Vagina (tissue), 2 donors: ENCODE results near the gene RNF112. TPM values are rescaled to one million over a fixed set of nuclear protein-coding genes. Genes with fewer than 3 reads are reported as not detected.
"Not testable (repeated sequence)": the region's sequence is repeated elsewhere in the genome, so short reads cannot be mapped to it uniquely, and the experiment has no call there.

ENCODE experiments used
- DNase-seq, 2 donors: peaks; one replicate each; pipeline ENCODE4 v3.0.0-alpha.2; 2017; ENCODE audit errors: extremely low spot score in 2 of 2
- H3K27ac ChIP-seq: fragments of 200-600 bp; sonication (generic); one replicate; pipeline ENCODE4 v1.5.1; 2019
- H3K27me3 ChIP-seq: fragments of 200-600 bp; sonication (generic); one replicate; pipeline ENCODE4 v1.5.1; 2019
- H3K36me3 ChIP-seq, 2 donors: fragments of 200-600 bp; sonication (generic); one replicate each; pipeline ENCODE4 v1.5.1; 2017 to 2019
- H3K4me1 ChIP-seq: fragments of 200-600 bp; sonication (generic); one replicate; pipeline ENCODE4 v1.5.1; 2019
- H3K4me3 ChIP-seq, 2 donors: fragments of 200-600 bp; sonication (generic); 1 replicate in 1 of 2; 2 replicates in 1 of 2; pipeline ENCODE4 v1.5.1; 2016 to 2019
- H3K9me3 ChIP-seq: fragments of 200-600 bp; sonication (generic); one replicate; pipeline ENCODE4 v1.5.1; 2019
- CTCF ChIP-seq, 3 experiments: fragments of 450-650 bp in 2 of 3; fragments of 200-600 bp in 1 of 3; sonication (generic) in 1 of 3; IDR thresholded peaks; one replicate each; pipeline ENCODE4 v1.5.1; 2017 to 2019; ENCODE audit warnings: antibody characterized with exemption in 3 of 3, mild to moderate bottlenecking in 2 of 3, moderate library complexity in 2 of 3
- POLR2A ChIP-seq, 2 donors: fragments of 450-650 bp; IDR thresholded peaks; one replicate each; pipeline ENCODE4 v1.6.1; 2017; ENCODE audit warnings: antibody characterized with exemption in 2 of 2, mild to moderate bottlenecking in 2 of 2, moderate library complexity in 2 of 2
- POLR2AphosphoS5 ChIP-seq, 2 donors: sonication (generic); formaldehyde crosslinking; IDR thresholded peaks; one replicate each; pipeline ENCODE4 v1.9.0; 2017; ENCODE audit warnings: antibody characterized with exemption in 2 of 2, mild to moderate bottlenecking in 2 of 2, low read depth in 1 of 2; ENCODE audit not compliant: insufficient read depth in 1 of 2
- intact Hi-C: fragments of 100-400 bp; cut with DNase I; formaldehyde crosslinking; loops from one replicate; pipeline ENCODE4 v1.15.1; 2023
- total RNA-seq: library from RNA; depleted of rRNA; stranded (reverse); fragments of >200 nt; gene quantifications from one replicate; pipeline ENCODE4 v1.2.3, GENCODE V29; 2016

Gene RNF112
- total RNA-seq, 1 donor from 2014 or later, result 1.5 TPM

GRCh38 chr17:19433255-19433654, 22.2 kb downstream of the RNF112 start:
- H3K27ac ChIP-seq, result no peak overlapping the region
- no peaks in the 10 kb centered on the region for H3K36me3 ChIP-seq
- no peak overlapping the region for H3K4me3 ChIP-seq
- TF ChIP-seq POLR2A (IDR thresholded peaks at IDR 0.05) (no peak), POLR2AphosphoS5 (IDR thresholded peaks at IDR 0.05; ENCODE audit: insufficient read depth in 1 of 2, low read depth in 1 of 2) (no peak), CTCF (IDR thresholded peaks at IDR 0.05) (no peak)
- H3K4me1 ChIP-seq, result no peaks in the 10 kb centered on the region
- H3K27me3 ChIP-seq, result no peaks in the 10 kb centered on the region
- intact Hi-C loops, result no loop called here
- H3K9me3 ChIP-seq, result no peaks in the 10 kb centered on the region
- no peak for DNase-seq

GRCh38 chr17:19433727-19434340, 22.8 kb downstream of the RNF112 start:
- no peaks in the 10 kb centered on the region for H3K4me1 ChIP-seq
- intact Hi-C loops, result no loop called here
- H3K9me3 ChIP-seq, result no peaks in the 10 kb centered on the region
- no peak for TF ChIP-seq CTCF (IDR thresholded peaks at IDR 0.05)
- no peak for TF ChIP-seq POLR2AphosphoS5 (IDR thresholded peaks at IDR 0.05; ENCODE audit: insufficient read depth in 1 of 2, low read depth in 1 of 2)
- TF ChIP-seq POLR2A (IDR thresholded peaks at IDR 0.05), result no peak
- H3K4me3 ChIP-seq, result no peak overlapping the region
- no peaks in the 10 kb centered on the region for H3K36me3 ChIP-seq
- no peak overlapping the region for H3K27ac ChIP-seq
- DNase-seq, result no peak
- no peaks in the 10 kb centered on the region for H3K27me3 ChIP-seq

- DNase-seq, result no peak
- Histone ChIP-seq H3K27me3 (no peaks in the 10 kb centered on the region), H3K36me3 (no peaks in the 10 kb centered on the region), H3K27ac (no peak overlapping the region), H3K9me3 (no peaks in the 10 kb centered on the region), H3K4me1 (no peaks in the 10 kb centered on the region), H3K4me3 (no peak overlapping the region)
- TF ChIP-seq POLR2A (IDR thresholded peaks at IDR 0.05) (no peak), POLR2AphosphoS5 (IDR thresholded peaks at IDR 0.05; ENCODE audit: insufficient read depth in 1 of 2, low read depth in 1 of 2) (no peak), CTCF (IDR thresholded peaks at IDR 0.05) (no peak)
- intact Hi-C loops, result no loop called here
Observed at GRCh38 chr17:19440421-19440820, 29.4 kb downstream of the RNF112 start.

- intact Hi-C loops, H3K4me1 ChIP-seq, H3K4me3 ChIP-seq, H3K27ac ChIP-seq, H3K27me3 ChIP-seq, H3K9me3 ChIP-seq, DNase-seq, H3K36me3 ChIP-seq: not testable (repeated sequence)
Observed at GRCh38 chr17:19441288-19441687, 30.3 kb downstream of the RNF112 start.

GRCh38 chr17:19442731-19443130, 31.7 kb downstream of the RNF112 start:
- Histone ChIP-seq H3K9me3 (no peaks in the 10 kb centered on the region), H3K4me3 (no peak overlapping the region), H3K27me3 (no peaks in the 10 kb centered on the region), H3K36me3 (no peaks in the 10 kb centered on the region), H3K27ac (no peak overlapping the region), H3K4me1 (peaks cover 7% of the 10 kb centered on the region)
- intact Hi-C loops, result no loop called here
- no peak for DNase-seq
- no peak for TF ChIP-seq POLR2A (IDR thresholded peaks at IDR 0.05)
- no peak for TF ChIP-seq CTCF (IDR thresholded peaks at IDR 0.05)
- no peak for TF ChIP-seq POLR2AphosphoS5 (IDR thresholded peaks at IDR 0.05; ENCODE audit: insufficient read depth in 1 of 2, low read depth in 1 of 2)
